Right ventricle myocardium superior (tissue), 1 donor: ENCODE measurements around the gene NXPE3. TPM values are rescaled to one million over a fixed set of nuclear protein-coding genes. Genes with fewer than 3 reads are reported as not detected.

Experiments used
- ATAC-seq: fragments of 200-7000 bp; cut with Tn5 transposase; one replicate; pipeline ENCODE4 v1.9.1; 2020; ENCODE audit warnings: mild to moderate bottlenecking; ENCODE audit not compliant: poor library complexity
- DNase-seq: peaks from one replicate; pipeline ENCODE4 v3.0.0-alpha.2; 2020
- intact Hi-C: fragments of 100-400 bp; cut with DNase I; formaldehyde crosslinking; loops from one replicate; pipeline ENCODE4 v1.11.2; 2022
- total RNA-seq: library from RNA; stranded (reverse); fragmentation: NEBNext Ultra II Directional; extraction: Animal tissue kit (Norgen Biotek cat#: 25700); gene quantifications from one replicate; pipeline ENCODE4 v1.2.1, GENCODE V29; 2021
- donor health status: DM: no; HTN: yes; CAD: no; lungs with severe emphysema.

NXPE3 gene
- total RNA-seq, 1 donor from 2014 or later, result 45.5 TPM

DNA sequence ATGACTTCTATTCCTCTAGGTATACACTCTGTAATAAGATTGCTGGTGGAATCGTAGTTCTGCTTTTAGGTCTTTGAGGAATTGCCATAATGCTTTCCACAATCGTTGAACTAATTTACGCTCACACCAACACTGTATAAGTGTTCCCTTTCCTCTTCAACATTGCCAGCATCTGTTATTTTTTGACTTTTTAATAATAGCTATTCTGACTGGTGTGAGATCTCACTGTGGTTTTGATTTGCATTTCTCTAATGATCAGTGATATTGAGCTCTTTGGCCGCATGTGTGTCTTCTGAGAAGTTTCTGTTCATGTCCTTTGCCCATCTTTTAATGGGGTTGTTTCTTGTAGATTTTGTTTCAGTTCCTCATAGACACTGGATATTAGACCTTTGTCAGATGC, 12.8 kb downstream of the NXPE3 start:
- no peak for DNase-seq
- no peak for ATAC-seq
- intact Hi-C loops, result loop anchor here (10.0 kb wide), 1 partner anchor 743 kb away; no protein-coding TSS in a partner anchor

DNA sequence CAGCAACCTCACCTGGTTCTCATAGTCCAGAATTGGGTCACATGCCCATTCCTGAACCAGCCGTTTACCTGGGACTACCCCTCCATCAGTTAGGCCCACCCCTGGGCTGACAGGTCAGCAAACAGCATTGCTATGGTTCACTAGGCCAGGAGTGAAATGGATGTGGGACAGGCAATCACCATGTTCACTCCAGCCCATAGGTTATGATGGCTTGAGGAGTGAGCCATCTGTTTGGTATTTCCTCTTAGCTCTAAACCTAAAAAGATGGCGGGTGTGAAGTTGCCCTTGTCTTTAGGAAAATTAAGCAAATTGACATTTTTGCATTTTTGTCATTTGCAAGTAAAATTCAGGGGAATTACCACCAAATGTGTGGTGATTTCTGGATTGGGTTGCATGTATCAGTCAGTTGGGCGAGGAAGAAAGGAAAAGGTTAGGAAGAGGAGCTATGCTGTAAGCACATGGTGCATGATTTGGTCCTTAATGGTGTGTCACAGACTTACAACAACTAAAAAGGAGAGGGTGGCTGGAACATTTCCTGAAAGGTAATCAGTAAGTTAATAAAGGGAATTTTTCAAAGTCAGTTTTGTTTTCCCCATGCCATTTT, 17.2 kb downstream of the NXPE3 start:
- DNase-seq (no peak), ATAC-seq (no peak)
- intact Hi-C loops, result loop anchor here (10.0 kb wide), 1 partner anchor 739 kb away; no protein-coding TSS in a partner anchor

DNA sequence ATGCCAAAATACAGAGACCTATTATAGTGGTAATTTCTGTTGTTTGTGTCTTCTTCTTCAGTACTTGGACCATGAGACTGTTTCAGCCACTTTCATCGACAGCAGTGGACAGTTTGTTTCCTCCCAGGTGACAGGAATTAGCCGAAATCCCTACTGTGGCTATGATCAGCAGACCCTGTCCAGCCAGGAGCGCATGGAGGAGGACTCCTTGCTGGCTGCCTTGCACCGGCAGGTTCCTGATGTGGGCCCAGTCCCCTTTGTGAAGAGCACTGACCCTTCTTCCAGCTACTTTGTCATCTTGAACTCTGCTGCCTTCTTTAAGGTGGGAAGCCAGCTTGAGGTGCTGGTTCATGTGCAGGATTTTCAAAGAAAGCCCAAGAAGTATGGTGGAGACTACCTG, 22.2 kb downstream of the NXPE3 start:
- ATAC-seq (no peak), DNase-seq (no peak)
- intact Hi-C loops, result loop anchor here (5.0 to 10.0 kb wide), 2 partner anchors 294 to 426 kb away; no protein-coding TSS in a partner anchor

DNA sequence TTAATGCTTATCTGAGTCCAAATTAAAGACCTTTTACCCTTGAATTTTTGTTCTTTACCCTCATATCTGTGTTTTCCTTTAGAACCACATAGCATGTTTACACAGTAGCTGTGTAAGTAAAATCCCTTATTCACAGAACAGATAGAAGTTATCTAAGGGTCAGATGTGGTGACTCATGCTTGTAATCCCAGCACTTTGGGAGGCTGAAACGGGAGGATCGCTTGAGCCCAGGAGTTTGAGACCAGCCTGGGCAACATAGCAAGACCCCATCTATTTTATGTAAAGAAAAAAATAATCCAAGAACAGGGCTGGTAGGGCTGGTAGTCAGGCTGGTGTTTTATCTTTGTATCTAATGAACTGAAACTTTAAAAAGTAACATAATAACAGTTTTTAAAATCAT, 23.2 kb downstream of the NXPE3 start:
- ATAC-seq (no peak), DNase-seq (no peak)
- intact Hi-C loops, result loop anchor here (5.0 to 10.0 kb wide), 2 partner anchors 293 to 425 kb away; no protein-coding TSS in a partner anchor

DNA sequence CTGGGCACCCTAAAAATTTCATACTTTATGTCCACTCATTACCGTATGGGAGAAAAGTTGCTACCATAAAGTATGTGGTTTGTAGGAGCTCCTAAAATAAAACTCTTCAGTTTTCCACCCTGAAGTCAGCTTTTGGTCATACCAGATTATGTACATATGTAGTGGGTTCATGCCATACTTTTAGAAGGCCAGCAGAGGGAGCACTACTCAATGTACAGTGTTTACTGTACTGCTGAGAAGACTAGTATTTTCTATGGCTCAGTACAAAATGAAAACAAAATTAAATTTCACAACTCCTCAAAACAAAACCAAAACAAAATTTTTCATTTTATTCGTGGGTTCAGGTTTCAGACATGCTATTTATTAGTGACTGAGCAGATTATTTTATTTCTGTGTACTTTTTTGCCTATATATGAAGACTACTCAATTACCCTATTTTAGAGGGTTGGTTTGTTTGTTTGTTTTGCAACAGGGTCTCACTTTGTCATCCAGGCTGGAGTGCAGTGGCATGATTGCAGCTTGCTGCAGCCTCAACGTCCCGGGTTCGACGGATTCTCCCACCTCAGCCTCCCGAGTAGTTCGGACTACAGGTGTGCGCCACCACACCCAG, 24.3 kb downstream of the NXPE3 start:
- no peak for DNase-seq
- intact Hi-C loops, result loop anchor here (5.0 to 10.0 kb wide), 2 partner anchors 292 to 424 kb away; no protein-coding TSS in a partner anchor
- ATAC-seq, result peak; percentile 95

DNA sequence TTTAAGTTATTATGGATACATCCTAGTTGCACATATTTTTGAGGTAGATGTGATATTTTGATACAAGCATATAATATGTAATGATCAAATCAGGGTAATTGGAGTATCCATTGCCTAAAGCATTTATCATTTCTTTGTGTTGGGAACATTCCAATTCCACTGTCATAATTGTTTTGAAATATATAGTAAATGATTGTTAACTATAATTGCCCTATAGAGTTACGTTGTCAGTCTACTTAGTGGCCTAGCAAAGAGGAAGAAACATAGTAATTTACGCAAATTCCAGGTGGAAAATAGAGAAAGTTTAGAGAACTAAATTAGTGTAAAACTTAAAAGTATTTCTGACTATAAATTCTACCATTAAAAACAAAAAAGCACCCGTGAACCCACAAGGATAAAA, 24.9 kb downstream of the NXPE3 start:
- DNase-seq (no peak), ATAC-seq (no peak)
- intact Hi-C loops, result loop anchor here (5.0 to 10.0 kb wide), 2 partner anchors 291 to 423 kb away; no protein-coding TSS in a partner anchor

DNA sequence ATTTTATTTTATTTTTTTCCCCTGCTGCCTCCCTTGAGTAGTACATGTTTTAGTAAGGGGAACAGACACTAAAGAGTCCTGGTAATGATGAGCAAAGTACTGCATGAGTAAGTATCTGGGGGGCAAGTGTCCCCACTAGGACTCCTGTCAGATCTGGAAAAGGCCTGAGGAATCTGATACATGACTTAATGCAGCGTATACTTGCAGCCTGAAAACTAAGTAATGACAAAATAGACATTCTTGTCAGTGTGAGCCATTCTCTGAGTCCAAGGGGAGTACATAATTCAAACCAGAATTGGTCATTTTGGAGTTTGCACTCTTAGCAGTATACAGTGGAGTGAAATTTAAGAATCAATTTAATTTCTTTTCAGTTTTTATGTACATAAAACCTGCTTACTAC, 27.5 kb downstream of the NXPE3 start:
- DNase-seq (no peak), ATAC-seq (no peak)
- intact Hi-C loops, result loop anchor here (10.0 kb wide), 1 partner anchor 288 kb away; no protein-coding TSS in a partner anchor

DNA sequence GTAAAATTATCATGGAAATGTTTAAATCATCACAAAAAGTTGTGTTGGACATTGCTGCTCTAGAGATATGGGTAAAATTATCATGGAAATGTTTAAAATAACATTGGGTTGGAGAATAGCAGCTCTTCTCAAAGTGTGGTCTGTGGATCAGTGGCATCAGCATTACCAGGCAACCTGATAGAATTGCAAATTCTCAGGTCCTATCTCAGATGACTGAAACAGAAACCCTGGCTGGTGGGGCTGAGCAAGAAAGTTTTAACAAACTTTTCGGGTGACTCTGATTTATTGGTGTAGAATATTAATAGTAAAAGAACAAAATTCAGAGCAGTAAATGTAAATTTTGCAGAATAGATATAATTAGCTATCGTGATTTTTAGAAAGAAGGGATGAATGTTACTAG, 28.9 kb downstream of the NXPE3 start:
- intact Hi-C loops, result loop anchor here (10.0 kb wide), 1 partner anchor 287 kb away; no protein-coding TSS in a partner anchor
- ATAC-seq (no peak), DNase-seq (no peak)

DNA sequence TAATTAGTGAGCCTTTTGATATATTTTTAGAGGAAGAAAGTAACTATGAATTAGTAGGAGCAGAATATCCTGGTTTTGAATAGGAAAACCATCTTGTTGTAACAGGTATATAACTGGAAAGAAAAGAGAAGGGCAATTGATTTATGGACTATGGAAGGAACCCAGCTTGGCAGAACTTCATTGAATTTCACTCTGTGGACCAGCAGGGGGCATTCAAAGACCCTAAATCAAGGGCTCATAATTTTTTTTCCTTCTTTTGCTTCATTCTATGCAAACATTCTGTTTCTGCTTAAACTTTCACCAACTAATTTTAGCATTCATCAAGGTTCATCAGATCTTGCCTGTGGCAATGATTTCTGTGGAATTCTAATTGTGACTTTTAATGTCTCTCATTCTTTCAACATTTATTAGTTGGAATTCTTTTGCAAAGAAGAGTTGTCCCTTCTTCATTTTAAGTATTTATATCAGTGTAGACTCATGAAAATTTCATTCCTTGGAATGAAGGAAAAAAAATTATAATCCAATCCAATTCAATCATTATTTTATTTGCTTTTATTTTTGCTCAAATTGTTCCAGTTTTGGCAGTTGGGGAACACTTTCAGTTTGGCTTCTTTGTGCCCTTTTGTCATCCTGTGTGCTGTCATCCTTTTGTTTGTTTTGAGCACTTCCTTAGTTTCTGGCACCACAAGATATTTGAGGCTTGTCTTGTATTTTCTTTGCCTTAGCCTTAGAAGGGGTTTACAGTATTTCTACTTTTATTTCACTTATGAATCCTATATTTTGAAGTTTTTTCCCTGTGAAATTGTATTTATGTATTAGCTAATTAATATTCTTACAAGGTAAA, 30.4 kb downstream of the NXPE3 start:
- DNase-seq (no peak), ATAC-seq (peak; percentile 47)
- intact Hi-C loops, result loop anchor here (5.0 to 10.0 kb wide), 2 partner anchors 43 to 285 kb away; no protein-coding TSS in a partner anchor

DNA sequence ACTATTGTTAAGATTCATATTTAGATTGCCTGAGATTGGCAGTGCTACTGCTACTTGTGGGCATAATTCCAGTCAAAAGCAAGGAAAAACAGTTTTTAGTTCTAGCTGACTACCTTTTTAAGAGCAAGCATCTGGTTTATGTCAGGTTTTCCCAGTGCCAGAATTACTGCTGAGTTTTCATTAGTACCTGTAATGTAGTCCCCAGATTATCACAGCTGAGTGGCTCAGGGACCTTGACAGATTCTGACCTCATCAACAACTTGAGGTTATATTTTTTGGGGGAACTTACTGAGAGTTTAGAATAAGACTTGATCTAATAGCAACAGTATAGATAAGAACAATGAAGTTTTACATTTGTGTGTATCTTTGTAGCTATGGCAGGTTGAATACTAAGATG, 31.0 kb downstream of the NXPE3 start:
- ATAC-seq (no peak), DNase-seq (no peak)
- intact Hi-C loops, result loop anchor here (5.0 kb wide), 1 partner anchor 42 kb away; no protein-coding TSS in a partner anchor

DNA sequence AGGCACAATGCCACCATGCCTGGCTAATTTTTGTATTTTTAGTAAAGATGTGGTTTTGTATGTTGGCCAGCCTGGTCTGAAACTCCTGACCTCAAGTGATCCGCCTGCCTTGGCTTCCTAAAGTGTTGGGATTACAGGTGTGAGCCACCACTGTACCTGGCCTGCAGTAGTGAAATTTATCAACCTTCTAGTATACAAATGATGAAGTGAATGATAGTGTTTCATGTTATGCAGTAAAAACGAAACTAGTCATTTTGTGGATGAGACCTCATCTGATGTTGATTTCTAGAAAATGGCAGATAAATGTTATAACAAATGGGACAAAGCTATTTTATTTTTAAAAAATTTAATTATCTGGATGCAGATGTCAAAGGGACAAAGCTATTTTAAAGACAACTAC, 32.9 kb downstream of the NXPE3 start:
- intact Hi-C loops, result loop anchor here (5.0 kb wide), 1 partner anchor 40 kb away; no protein-coding TSS in a partner anchor
- ATAC-seq (no peak), DNase-seq (no peak)

DNA sequence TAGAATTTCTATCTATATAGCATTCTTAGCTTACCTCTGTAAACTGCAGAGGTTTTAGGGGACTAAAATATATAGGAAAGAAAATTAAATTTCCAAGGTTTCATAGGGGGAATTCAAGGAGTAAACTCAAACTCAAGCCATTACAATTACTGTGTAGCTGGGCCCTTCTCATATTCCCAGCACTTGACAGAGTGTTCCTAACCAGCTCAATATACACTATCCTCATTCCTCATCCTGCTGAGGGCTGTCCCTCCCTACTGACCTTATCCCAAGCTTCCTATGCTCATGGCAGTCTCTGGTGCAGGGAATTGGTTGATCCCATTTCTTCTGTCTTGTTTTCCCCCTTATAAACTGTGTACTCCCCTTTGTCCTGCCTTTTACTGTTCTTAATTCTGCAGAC, 33.9 kb downstream of the NXPE3 start:
- DNase-seq (no peak), ATAC-seq (no peak)
- intact Hi-C loops, result loop anchor here (5.0 kb wide), 1 partner anchor 39 kb away; no protein-coding TSS in a partner anchor

DNA sequence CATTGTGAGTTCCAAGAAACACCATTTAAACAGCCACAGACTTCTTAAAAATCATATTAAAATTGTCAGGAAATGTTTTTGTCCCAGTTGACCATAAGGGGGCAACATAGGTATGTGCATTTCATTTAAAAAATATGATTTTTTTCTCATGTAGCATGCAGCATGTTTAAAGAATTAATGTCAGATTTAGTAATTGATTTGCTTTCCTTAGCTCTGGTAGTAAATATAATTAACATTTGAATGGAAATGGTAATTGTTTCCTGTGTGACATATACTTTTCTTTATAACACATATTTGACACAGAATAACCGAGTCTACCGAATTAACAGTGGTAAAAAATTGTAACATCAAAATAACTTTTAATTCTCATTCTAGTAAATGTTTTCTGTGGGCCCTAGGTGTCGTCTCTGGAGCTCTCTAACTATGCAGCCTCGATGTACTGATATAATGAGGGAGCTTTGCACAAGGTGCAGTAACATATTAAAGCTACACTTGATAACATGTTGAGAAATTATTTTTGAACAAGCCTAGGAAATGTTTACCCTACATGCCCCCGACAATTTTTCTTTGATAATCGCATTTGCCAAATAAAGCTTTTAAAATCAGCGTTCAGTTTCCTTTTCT, 34.9 kb downstream of the NXPE3 start:
- ATAC-seq, result peak; percentile 45
- no peak for DNase-seq
- intact Hi-C loops, result loop anchor here (5.0 kb wide), 1 partner anchor 38 kb away; no protein-coding TSS in a partner anchor

DNA sequence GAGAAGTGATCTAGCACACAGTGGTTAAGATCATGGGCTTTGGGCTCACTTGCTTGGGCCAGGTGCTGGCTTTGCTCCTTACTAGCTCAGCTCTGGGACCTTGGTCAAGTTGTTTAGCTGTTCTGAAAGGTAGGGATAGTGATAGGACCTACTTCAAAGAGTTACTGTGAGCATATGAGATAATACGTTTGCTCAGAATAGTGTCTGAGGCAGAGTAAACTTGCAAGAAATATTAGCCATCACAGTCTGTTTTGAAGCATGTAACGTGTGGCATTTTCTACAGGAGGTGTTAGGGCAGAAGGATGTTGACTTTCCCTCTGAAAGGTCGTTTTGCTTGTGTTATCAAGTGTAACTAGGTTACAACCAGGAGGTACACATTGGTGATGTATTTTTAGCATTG, 35.8 kb downstream of the NXPE3 start:
- ATAC-seq, result peak; percentile 81
- intact Hi-C loops, result loop anchor here (5.0 kb wide), 1 partner anchor 37 kb away; no protein-coding TSS in a partner anchor
- DNase-seq, result no peak

DNA sequence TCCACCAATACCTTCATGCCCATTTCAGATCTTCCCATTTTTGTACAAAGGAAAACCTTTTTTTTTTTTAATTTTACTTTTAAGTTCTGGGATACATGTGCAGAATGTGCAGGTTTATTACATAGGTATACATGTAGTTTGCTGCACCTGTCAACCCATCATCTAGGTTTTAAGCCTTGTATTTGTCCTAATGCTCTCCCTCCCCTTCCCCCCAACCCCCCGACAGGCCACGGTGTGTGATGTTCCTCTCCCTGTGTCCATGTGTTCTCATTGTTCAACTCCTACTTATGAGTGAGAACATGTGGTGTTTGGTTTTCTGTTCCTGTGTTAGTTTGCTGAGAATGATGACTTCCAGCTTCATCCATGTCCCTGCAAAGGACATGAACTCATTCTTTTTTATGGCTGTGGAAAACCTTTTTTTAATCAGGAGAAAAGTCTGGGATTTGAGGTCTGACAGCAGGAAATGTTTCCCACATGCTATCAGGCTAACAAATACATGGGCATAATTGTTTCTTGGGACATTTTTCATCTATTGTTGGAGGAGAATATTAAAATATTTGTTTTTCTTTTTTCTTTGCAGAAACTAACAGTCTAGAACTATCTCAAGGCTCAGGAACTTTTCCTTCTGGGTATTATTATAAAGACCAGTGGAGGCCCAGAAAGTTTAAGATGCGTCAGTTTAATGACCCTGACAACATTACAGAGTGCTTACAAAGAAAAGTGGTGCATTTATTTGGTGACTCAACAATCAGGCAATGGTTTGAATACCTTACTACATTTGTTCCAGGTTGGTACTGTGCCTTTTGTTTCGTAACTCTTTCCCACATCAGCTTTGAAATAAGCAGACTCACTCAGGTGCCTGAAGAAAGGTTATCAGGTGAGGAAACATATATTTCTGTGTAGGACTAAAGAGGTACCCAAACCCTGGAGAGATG, 37.5 kb downstream of the NXPE3 start:
- ATAC-seq (no peak), DNase-seq (no peak)
- intact Hi-C loops, result no loop called here

DNA sequence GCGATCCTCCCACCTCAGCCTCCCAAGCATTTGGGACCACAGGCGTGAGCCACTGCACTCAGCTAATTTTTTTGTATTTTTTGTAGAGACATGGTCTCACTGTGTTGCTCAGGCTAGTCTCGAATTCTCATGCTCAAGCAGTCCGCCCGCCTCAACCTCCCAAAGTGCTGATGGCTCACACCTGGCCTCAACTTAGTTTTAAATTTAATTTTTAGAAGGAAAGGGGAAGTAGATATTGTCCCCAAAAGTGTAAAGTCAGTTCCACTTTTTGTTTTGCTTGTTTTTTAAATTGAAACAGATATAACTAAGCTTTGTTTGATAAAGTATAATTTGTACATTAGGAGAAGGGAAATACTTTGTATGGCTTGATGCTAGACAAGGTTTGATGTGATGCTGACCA, 39.0 kb downstream of the NXPE3 start:
- intact Hi-C loops, result no loop called here
- no peak for ATAC-seq
- no peak for DNase-seq

DNA sequence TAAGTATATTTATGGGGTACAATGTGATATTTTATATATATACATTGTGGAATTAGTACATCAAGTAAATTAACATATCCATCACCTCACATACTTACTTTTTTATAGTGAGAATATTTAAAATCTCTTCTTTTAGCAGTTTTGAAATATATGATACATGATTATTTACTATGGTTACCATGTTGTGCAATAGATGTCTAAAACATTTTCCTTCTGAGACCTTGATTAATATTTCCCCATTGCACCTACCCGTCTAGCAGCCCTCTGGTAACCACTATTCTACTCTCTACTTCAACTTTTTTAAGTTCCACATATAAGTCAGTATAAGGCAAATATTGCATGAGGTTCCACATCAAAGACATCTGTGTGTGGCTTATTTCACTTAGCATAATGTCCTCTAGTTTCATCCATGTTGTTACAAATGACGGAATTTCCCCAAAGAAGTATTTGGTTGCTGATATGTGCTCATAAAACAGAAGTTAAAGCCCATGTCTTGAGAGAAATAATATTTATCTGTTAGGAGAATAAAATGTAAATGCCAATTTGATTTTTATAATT, 40.7 kb downstream of the NXPE3 start:
- no peak for DNase-seq
- intact Hi-C loops, result no loop called here
- ATAC-seq, result no peak
